ENCODE data around the gene FOLR3.

DNA sequence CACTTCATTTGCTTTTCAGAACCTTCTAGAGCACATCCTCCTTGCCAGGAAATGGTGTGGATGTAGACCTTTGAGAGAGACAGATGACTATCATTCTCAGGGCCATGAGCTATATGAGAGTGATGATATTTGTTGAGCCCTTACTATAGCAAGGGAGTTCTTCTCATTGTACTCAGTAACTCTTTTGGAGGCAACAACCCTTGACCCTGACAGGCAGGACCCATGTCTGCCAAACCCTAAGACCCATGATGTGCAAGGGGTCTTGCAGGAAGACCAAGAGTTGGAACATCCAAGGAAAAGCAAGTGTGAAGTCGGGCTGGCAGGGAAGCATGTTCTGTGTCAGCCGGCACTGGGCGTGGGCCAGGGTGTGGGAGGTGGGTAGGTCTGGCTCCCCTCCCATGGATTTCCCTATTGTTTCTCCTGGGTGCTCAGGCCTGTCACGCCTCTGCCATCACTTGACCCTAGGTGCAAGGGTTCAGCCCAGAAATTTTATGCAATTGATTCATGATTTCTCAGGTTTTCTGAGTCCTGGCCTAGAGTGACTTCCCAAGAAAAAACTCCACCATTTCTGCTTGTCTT is 1.2 kb downstream of the FOLR3 start:
- TF ChIP-seq SUZ12 (IDR thresholded peaks at IDR 0.05; ENCODE audit: extremely low read depth, insufficient read depth, insufficient read length) (no peak), ZNF274 (IDR thresholded peaks at IDR 0.05; ENCODE audit: low read depth, low read length) (no peak), YY1 (IDR thresholded peaks at IDR 0.05; ENCODE audit: insufficient read depth, insufficient read length) (no peak)

All from NT2/D1 (cell line).